Stimulated activated CD8-positive, alpha-beta memory T cell treated with anti-CD3 and anti-CD28 coated beads, Interleukin-15, amount 100 ng/mL, for 4 hours (primary cell): Measurements from ENCODE around the gene PLS1.
"Not testable (repeated sequence)": the region's sequence is repeated elsewhere in the genome, so short reads cannot be mapped to it uniquely, and the experiment has no call there.

Experiments
- DNase-seq, 2 donors: peaks; one replicate each; pipeline ENCODE4 v3.0.0-alpha.2; 2020; ENCODE audit warnings: low read depth in 2 of 2

PLS1 gene

DNA sequence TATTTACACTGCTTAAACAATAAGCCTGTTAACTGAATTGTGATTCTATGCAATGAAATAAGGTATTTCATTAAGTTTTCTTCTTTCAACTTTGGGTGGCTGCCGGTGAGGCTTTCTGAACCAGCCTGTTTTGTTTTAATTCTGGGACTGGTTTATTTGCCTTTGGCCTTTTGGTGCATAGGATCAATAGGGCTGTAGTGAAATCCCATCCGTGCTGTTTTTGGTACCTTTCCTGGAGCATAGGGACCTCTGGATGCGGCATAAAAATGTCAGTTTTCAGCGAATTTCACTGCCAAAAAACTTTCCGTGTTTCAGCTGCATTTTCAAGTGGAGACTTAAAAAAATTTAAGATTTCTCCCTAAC is 514 bp downstream of the PLS1 start:
- DNase-seq, result no peak

DNA sequence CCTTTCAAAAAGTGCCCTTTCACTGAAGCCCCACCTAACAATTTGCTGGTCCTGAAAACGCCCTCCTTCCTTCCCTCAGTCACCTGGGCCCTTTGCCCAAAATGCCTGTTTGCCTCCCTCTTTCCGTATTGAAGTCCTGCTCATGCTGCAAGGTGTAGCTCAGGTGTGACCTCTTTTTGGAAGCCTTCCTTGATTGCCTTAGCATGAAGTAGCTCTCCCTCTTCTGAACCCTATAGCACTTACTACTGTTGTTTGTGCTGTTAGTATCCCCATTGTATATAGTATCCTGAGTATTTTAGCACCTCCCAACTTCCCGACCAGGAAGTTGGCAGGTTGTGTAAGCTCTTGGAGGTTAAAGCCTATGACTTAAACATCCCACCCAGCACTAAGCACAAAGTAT is 1.7 kb downstream of the PLS1 start:
- no peak for DNase-seq

DNA sequence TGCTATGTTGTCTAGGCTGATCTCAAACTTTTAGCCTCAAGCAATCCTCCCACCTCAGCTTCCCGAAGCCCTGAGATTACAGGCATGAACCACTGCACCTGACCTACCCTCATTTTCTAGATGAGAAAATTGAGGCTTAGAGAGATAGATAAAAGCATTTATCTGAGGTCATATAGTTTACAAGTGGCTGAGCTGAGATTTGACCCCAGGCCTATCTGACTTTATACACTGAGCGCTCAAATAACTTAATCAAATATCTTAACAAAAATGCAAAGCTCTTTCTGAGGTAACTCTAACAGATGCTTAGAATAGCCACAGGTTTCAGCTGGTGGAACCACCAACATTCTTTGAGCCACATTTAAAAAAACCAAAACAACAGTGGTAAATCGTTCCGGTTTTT is 5.5 kb downstream of the PLS1 start:
- DNase-seq, result no peak

DNA sequence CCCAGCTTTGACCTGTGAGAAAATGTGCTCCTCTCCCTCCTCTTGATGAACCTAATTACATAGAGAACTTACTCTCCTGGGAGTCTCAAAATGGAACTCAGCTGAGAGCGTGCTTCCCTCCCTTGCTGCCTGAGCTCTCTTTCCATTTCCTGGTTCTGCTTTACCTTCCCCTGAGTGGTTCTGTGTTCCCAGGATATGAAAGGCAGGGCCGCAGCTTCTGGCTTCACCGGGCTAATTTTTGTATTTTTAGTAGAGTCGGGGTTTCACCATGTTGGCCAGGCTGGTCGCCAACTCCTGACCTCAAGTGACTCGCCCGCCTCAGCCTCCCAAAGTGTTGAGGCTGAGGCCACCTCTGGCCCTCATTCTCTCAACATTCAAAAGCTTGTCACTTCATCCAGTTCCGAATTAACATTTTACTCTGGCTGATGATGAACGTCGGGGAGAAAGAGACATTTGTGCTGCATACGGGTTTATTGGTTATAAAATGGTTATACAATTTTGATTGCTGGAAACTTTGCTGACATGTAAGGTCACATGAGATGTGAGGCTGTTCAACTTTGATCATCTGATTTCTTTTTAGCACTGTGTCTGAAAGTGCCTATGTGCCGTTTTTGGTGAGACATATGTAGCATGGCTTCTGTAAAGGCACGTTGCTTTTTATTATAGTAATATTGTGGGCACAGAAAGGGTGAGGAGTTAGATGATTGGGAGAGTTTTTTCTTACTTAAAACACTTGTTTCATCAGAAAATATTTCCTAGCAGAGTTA is 6.6 kb downstream of the PLS1 start:
- DNase-seq, result no peak

GRCh38 chr3:142603386-142603705 is 7.2 kb downstream of the PLS1 start:
- not testable (repeated sequence) for DNase-seq

DNA sequence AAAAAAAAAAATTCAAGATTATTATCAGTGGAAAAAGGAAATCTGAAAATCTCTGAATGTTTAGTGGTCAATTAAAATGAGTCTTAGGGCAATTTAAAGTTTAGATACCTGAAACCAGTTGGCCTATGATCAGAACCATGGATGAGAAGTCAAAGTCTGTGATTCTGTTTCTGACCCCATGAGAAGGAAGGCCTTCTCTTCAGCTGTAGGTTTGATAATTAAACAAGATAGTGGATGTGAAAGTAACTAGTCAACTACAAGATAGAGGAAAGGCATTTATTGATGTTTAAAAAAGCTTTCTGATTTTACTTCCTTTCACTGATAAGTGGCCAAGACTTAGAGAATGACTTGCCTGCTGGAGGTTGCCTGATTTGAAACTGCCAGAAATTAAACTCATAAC is 8.7 kb downstream of the PLS1 start:
- no peak for DNase-seq

GRCh38 chr3:142608631-142609030 is 12.4 kb downstream of the PLS1 start:
- no peak for DNase-seq

- DNase-seq, result no peak
These were observed 12.9 kb downstream of the PLS1 start for GRCh38 chr3:142609136-142609535.

GRCh38 chr3:142611206-142611605 is 15.0 kb downstream of the PLS1 start:
- DNase-seq, result no peak

GRCh38 chr3:142613491-142613890 is 17.3 kb downstream of the PLS1 start:
- DNase-seq, result no peak

- DNase-seq, result no peak
These were observed 17.9 kb downstream of the PLS1 start for GRCh38 chr3:142614059-142614626.

- no peak for DNase-seq
These were observed 19.0 kb downstream of the PLS1 start for GRCh38 chr3:142615171-142615570.

DNA sequence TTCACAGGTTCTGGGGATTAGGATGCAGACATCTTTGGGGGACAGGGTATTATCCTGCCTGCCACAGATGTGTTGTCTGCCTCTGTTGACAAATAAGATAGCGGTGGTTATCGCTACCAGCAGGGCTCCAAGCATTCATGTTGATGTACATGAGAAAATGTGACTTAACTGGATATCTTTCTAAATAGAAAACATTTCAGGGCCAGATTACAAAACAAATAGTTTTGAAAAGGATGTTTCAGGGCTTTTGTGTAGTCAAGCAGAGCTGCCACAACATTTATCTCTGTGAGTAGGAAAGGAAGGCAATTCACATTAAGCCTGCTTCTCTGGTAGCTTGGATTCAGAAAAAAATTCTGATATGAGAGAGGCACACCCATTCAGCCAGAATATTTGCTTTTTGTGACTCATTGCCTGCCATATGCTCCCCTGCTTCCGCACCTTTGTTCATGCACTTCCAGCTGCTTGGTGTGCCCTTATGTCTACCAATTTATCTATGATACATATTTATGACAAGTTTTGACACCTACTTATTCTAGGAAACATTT is 22.8 kb downstream of the PLS1 start:
- DNase-seq, result no peak

- no peak for DNase-seq
These were observed 26.2 kb downstream of the PLS1 start for GRCh38 chr3:142622405-142622804.

- no peak for DNase-seq
These were observed 27.0 kb downstream of the PLS1 start for GRCh38 chr3:142623194-142623593.

DNA sequence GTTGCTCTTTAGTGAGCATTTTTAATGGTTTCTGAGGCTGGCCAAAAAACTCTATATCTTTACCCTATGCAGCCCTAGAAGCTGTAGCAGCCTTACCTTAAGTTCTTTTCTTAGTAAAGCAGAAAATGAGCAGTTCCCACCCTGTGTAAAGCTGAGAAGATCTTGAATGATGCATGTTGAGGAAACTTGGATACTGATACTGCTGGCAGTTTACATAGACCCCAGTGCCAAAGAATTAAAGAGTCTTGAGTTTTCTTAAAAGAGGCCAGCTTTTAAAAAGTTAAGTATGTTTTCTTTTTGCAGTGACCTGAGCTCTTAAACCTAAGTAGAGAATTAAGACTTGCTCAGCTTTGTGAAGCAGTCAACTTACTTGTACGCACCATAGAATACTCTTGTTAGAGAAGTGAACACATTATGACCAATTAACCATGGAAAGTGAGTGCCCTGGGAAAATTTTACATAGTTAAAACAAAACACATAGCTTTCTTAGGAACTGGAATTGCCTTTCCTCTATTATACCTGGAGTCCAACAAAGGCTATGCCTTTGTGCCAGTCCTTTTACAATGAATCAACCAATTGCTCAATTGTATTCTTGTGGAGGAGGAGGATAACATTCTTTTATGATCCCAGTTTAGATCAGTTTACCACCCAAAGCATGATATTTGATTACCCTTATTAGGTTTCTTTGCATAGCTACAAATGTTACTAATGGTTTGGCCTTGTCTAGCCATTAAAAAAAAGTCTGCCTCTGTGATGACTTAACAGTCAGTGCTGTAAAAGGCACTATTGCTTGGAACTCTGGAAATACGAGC is 28.4 kb downstream of the PLS1 start:
- DNase-seq, result no peak

GRCh38 chr3:142625153-142625440 is 28.9 kb downstream of the PLS1 start:
- no peak for DNase-seq

DNA sequence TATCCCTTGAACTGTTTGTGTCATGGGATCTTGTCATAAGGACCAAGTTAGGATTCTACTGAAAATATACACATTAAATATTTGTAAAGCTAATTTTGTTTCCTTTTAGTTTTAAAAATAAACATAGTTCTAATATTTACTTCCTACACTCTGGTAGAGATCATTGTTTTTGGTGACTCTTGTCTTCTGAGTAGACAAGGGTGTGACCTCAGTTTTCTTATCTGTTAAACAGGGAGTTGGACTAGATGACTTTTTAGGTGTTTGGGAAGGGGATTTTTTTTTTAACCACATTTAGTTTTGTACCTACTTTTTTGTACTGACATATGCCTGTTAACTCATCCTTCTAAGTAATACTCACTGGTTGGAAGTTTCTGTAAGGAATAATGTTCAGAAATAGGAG is 30.8 kb downstream of the PLS1 start:
- no peak for DNase-seq

- no peak for DNase-seq
These were observed 32.6 kb downstream of the PLS1 start for GRCh38 chr3:142628801-142629200.

DNA sequence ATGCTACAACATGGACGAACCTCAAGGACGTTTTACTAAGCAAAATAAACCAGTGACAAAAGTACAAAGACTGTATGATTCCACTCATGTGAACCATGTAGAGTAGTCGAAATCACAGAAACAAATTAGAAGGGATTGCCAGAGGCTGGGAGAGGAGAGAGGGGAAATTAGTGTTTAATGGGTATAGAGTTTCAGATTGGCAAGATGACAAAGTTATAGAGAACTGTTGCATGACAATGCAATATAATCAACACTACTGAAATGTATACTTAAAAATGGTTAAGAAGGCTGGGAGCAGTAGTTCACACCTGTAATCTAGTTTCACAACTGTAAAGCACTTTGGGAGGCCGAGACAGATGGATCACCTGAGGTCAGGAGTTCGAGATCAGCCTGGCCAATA is 36.9 kb downstream of the PLS1 start:
- DNase-seq, result no peak

DNA sequence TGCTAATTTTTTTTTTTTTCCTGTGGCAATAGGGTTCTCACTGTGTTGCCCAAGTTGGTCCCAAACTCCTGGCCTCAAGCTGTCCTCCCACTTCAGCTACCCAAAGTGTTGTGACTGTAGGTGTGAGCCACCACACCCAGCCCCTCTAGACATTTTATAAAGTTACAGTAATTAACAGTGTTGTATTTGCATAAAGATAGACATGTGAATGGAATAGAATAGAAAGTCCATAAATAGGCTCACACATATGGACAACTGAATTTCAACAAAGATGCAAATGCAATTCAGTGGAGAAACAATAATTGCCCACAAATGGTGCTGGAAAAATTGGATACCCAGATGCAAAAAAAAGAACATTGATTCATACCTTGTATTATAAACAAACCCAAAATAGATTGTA is 39.9 kb downstream of the PLS1 start:
- no peak for DNase-seq

GRCh38 chr3:142636664-142637063 is 40.5 kb downstream of the PLS1 start:
- no peak for DNase-seq

GRCh38 chr3:142638291-142638690 is 42.1 kb downstream of the PLS1 start:
- DNase-seq, result no peak
